ENCODE measurements around the gene RNF4. TPM values are rescaled to one million over a fixed set of nuclear protein-coding genes. Genes with fewer than 3 reads are reported as not detected.
"Not testable (repeated sequence)": the region's sequence is repeated elsewhere in the genome, so short reads cannot be mapped to it uniquely, and the experiment has no call there.

RNF4 gene
- total RNA-seq, 1 experiment from 2014 or later = 113 TPM

- Histone ChIP-seq H3K4me1 (ENCODE audit: insufficient read depth, low read length, poor library complexity, severe bottlenecking) (no peaks in the 10 kb centered on the region), H3K27me3 (replicated peaks; ENCODE audit: insufficient read depth, low read depth, low read length, poor library complexity) (no peaks in the 10 kb centered on the region), H3K27ac (ENCODE audit: low read depth, low read length, poor library complexity, severe bottlenecking) (no peak overlapping the region), H3K4me3 (ENCODE audit: low read depth, low read length, poor library complexity, severe bottlenecking) (no peak overlapping the region), H3K36me3 (ENCODE audit: insufficient read depth, low read length, poor library complexity, severe bottlenecking) (no peaks in the 10 kb centered on the region), H3K9me3 (ENCODE audit: low read depth, low read length, poor library complexity, severe bottlenecking) (no peaks in the 10 kb centered on the region)
- intact Hi-C loops (cut with micrococcal nuclease; ENCODE audit: unreplicated experiment) = no loop called here
- ChIA-PET POLR2A (ENCODE audit: low non-redundant PET) (no interaction called here), CTCF (interaction anchor here (0.6 to 1.0 kb wide), 2 partner anchors 14 to 37 kb away, joined by 3 to 5 read pairs; no protein-coding TSS in a partner anchor)
- BruUV-seq (replicated peaks) = no TSS peak
- TF ChIP-seq CTCF (conservative IDR thresholded peaks at IDR 0.05; ENCODE audit: low read depth, low read length) = no peak
- no peak for TF ChIP-seq EZH2 (IDR thresholded peaks at IDR 0.05; ENCODE audit: borderline replicate concordance, low read depth, low read length, poor library complexity, severe bottlenecking)
- no peak for DNase-seq (ENCODE audit: low spot score)
These were observed 41.2 kb upstream of the RNF4 start for GRCh38 chr4:2427383-2428334.

GRCh38 chr4:2428496-2429213, 40.3 kb upstream of the RNF4 start:
- no peak for DNase-seq (ENCODE audit: low spot score)
- ChIA-PET CTCF (interaction anchor here (0.6 to 1.0 kb wide), 2 partner anchors 13 to 38 kb away, joined by 3 to 5 read pairs; no protein-coding TSS in a partner anchor), POLR2A (ENCODE audit: low non-redundant PET) (no interaction called here)
- no peaks in the 10 kb centered on the region for H3K27me3 ChIP-seq (replicated peaks; ENCODE audit: insufficient read depth, low read depth, low read length, poor library complexity)
- intact Hi-C loops (cut with micrococcal nuclease; ENCODE audit: unreplicated experiment) = no loop called here
- BruUV-seq (replicated peaks) = no TSS peak
- no peaks in the 10 kb centered on the region for H3K9me3 ChIP-seq (ENCODE audit: low read depth, low read length, poor library complexity, severe bottlenecking)
- TF ChIP-seq EZH2 (IDR thresholded peaks at IDR 0.05; ENCODE audit: borderline replicate concordance, low read depth, low read length, poor library complexity, severe bottlenecking) (no peak), CTCF (conservative IDR thresholded peaks at IDR 0.05; ENCODE audit: low read depth, low read length) (no peak)
- no peak overlapping the region for H3K4me3 ChIP-seq (ENCODE audit: low read depth, low read length, poor library complexity, severe bottlenecking)
- no peak overlapping the region for H3K27ac ChIP-seq (ENCODE audit: low read depth, low read length, poor library complexity, severe bottlenecking)
- H3K4me1 ChIP-seq (ENCODE audit: insufficient read depth, low read length, poor library complexity, severe bottlenecking) = no peaks in the 10 kb centered on the region
- H3K36me3 ChIP-seq (ENCODE audit: insufficient read depth, low read length, poor library complexity, severe bottlenecking) = no peaks in the 10 kb centered on the region

GRCh38 chr4:2429945-2430757, 38.8 kb upstream of the RNF4 start:
- H3K4me1 ChIP-seq (ENCODE audit: insufficient read depth, low read length, poor library complexity, severe bottlenecking); H3K27ac ChIP-seq (ENCODE audit: low read depth, low read length, poor library complexity, severe bottlenecking); DNase-seq (ENCODE audit: low spot score); CTCF ChIA-PET; H3K36me3 ChIP-seq (ENCODE audit: insufficient read depth, low read length, poor library complexity, severe bottlenecking); BruUV-seq (replicated peaks); POLR2A ChIA-PET (ENCODE audit: low non-redundant PET); intact Hi-C loops (cut with micrococcal nuclease; ENCODE audit: unreplicated experiment); H3K4me3 ChIP-seq (ENCODE audit: low read depth, low read length, poor library complexity, severe bottlenecking); H3K9me3 ChIP-seq (ENCODE audit: low read depth, low read length, poor library complexity, severe bottlenecking); H3K27me3 ChIP-seq (replicated peaks; ENCODE audit: insufficient read depth, low read depth, low read length, poor library complexity): not testable (repeated sequence)
